H1 (cell line): ENCODE data around the gene ACOT6. TPM values are rescaled to one million over a fixed set of nuclear protein-coding genes. Genes with fewer than 3 reads are reported as not detected.
"Not testable (repeated sequence)": the region's sequence is repeated elsewhere in the genome, so short reads cannot be mapped to it uniquely, and the experiment has no call there.

Experiments used
- CTCF ChIA-PET: fragments of 300-600 bp; sonication (Branson Sonifier 250); formaldehyde crosslinking; loops from one replicate; lab custom pipeline; 2021; ENCODE audit not compliant: partially characterized antibody; lab: Charles Lee
- POLR2A ChIA-PET: fragments of 300-600 bp; sonication (Branson Sonifier 250); formaldehyde crosslinking; loops from one replicate; lab custom pipeline; 2021; ENCODE audit warnings: inconsistent platforms; ENCODE audit not compliant: partially characterized antibody; lab: Charles Lee
- DNase-seq, 2 experiments: peaks; one replicate each; pipeline versions ENCODE4 v3.0.0 to v3.0.0-alpha.2; 2010 to 2022; ENCODE audit warnings: low spot score in 2 of 2, low read depth in 1 of 2, mixed read lengths in 1 of 2
- FAIRE-seq: peaks from 2 replicates; lab custom pipeline; 2011; peaks lifted over from hg19 to GRCh38; lab: Jason Lieb, UNC
- H2AFZ ChIP-seq: 2 replicates; pipeline ENCODE4 v1.8.1; 2012; ENCODE audit warnings: low read length, inconsistent platforms
- H2AK5ac ChIP-seq: 2 replicates; pipeline ENCODE4 v1.6.1; 2013; ENCODE audit warnings: low read depth, low read length
- H2BK120ac ChIP-seq: replicated peaks from 2 replicates; pipeline ENCODE3; 2013; ENCODE audit warnings: low read depth, low read length, inconsistent platforms
- H2BK12ac ChIP-seq: 2 replicates; pipeline ENCODE4 v1.6.1; 2013; ENCODE audit warnings: low read depth, low read length
- H2BK15ac ChIP-seq: 2 replicates; pipeline ENCODE4 v1.6.1; 2013; ENCODE audit warnings: low read length
- H2BK20ac ChIP-seq: 2 replicates; pipeline ENCODE4 v1.6.1; 2013; ENCODE audit warnings: low read length
- H2BK5ac ChIP-seq: 2 replicates; pipeline ENCODE4 v1.6.1; 2013; ENCODE audit warnings: low read depth, low read length
- H3K14ac ChIP-seq: 2 replicates; pipeline ENCODE4 v1.6.1; 2013; ENCODE audit warnings: inconsistent platforms; ENCODE audit not compliant: insufficient read length
- H3K18ac ChIP-seq: 2 replicates; pipeline ENCODE4 v1.6.1; 2013; ENCODE audit warnings: low read length; ENCODE audit errors: extremely low read depth
- H3K23ac ChIP-seq: 2 replicates; pipeline ENCODE4 v1.6.1; 2013; ENCODE audit warnings: inconsistent platforms; ENCODE audit not compliant: insufficient read length
- H3K23me2 ChIP-seq: 2 replicates; pipeline ENCODE4 v1.6.1; 2013; ENCODE audit warnings: low read depth, low read length
- H3K27ac ChIP-seq: 2 replicates; pipeline ENCODE4 v1.6.1; 2011; ENCODE audit warnings: low read depth, low read length, inconsistent platforms
- H3K27me3 ChIP-seq, 4 experiments: replicated peaks in 1 of 4; 1 replicate in 1 of 4; 2 replicates in 3 of 4; pipeline versions ENCODE4 v1.6.1 to v1.8.1; 2011 to 2013; ENCODE audit warnings: low read length in 3 of 4, mild to moderate bottlenecking in 3 of 4, inconsistent platforms in 2 of 4, mixed read lengths in 2 of 4, moderate library complexity in 1 of 4; ENCODE audit not compliant: control insufficient read depth in 3 of 4, insufficient read depth in 3 of 4; ENCODE audit errors: extremely low read depth in 1 of 4
- H3K36me3 ChIP-seq, 4 experiments: 2 replicates each; pipeline versions ENCODE4 v1.6.1 to v1.8.1; 2011 to 2013; ENCODE audit warnings: mild to moderate bottlenecking in 4 of 4, low read length in 3 of 4, moderate library complexity in 2 of 4, control low read depth in 1 of 4, inconsistent platforms in 1 of 4; ENCODE audit not compliant: insufficient read depth in 4 of 4, control insufficient read depth in 2 of 4
- H3K4ac ChIP-seq: replicated peaks from 2 replicates; pipeline ENCODE3; 2013; ENCODE audit warnings: low read length, low read depth, mixed read lengths, inconsistent platforms; ENCODE audit not compliant: insufficient read length
- H3K4me1 ChIP-seq, 4 experiments: replicated peaks in 1 of 4; 1 replicate in 1 of 4; 2 replicates in 3 of 4; pipeline versions ENCODE4 v1.6.1 to v1.8.1; 2011 to 2013; ENCODE audit warnings: low read length in 3 of 4, inconsistent platforms in 2 of 4, mixed read lengths in 1 of 4; ENCODE audit not compliant: insufficient read depth in 4 of 4, control insufficient read depth in 3 of 4
- H3K4me2 ChIP-seq, 2 experiments: 2 replicates each; pipeline versions ENCODE4 v1.6.1 to v1.8.1; 2011 to 2013; ENCODE audit warnings: low read depth in 2 of 2, low read length in 2 of 2, control low read depth in 1 of 2, inconsistent platforms in 1 of 2, mild to moderate bottlenecking in 1 of 2; ENCODE audit not compliant: insufficient read depth in 1 of 2
- H3K4me3 ChIP-seq, 4 experiments: fragments of 200-600, 300-600 bp in 1 of 4; sonication (generic), shearing (Covaris generic), sonication (Bioruptor Twin) in 1 of 4; 2 replicates each; pipeline versions ENCODE4 v1.5.1 to v1.8.1; 2011 to 2016; ENCODE audit warnings: low read length in 4 of 4, low read depth in 3 of 4, control low read depth in 2 of 4, inconsistent platforms in 2 of 4, mild to moderate bottlenecking in 2 of 4, mixed read lengths in 1 of 4, moderate library complexity in 1 of 4; ENCODE audit not compliant: insufficient read depth in 2 of 4; ENCODE audit errors: extremely low read depth in 1 of 4
- H3K56ac ChIP-seq: replicated peaks from 2 replicates; pipeline ENCODE3; 2013; ENCODE audit warnings: low read depth, mild to moderate bottlenecking, mixed read lengths, low read length, inconsistent platforms; ENCODE audit not compliant: insufficient read length
- H3K79me1 ChIP-seq: 2 replicates; pipeline ENCODE4 v1.6.1; 2013; ENCODE audit warnings: low read depth, low read length, control low read depth
- H3K79me2 ChIP-seq, 2 experiments: 2 replicates each; pipeline versions ENCODE4 v1.6.1 to v1.8.1; 2012 to 2013; ENCODE audit warnings: low read length in 2 of 2, mild to moderate bottlenecking in 2 of 2, inconsistent platforms in 1 of 2; ENCODE audit not compliant: insufficient read depth in 2 of 2, control insufficient read depth in 1 of 2
- H3K9ac ChIP-seq, 4 experiments: replicated peaks in 1 of 4; 1 replicate in 1 of 4; 2 replicates in 3 of 4; pipeline versions ENCODE4 v1.6.1 to v1.8.1; 2011 to 2013; ENCODE audit warnings: low read depth in 3 of 4, low read length in 3 of 4, control low read depth in 2 of 4, mild to moderate bottlenecking in 2 of 4, moderate library complexity in 2 of 4, inconsistent platforms in 1 of 4; ENCODE audit errors: extremely low read depth in 1 of 4
- H3K9me3 ChIP-seq, 2 experiments: 2 replicates each; pipeline versions ENCODE4 v1.6.1 to v1.8.1; 2012 to 2013; ENCODE audit warnings: mild to moderate bottlenecking in 2 of 2, moderate library complexity in 2 of 2, control low read depth in 1 of 2, inconsistent platforms in 1 of 2, low read depth in 1 of 2, low read length in 1 of 2, mixed read lengths in 1 of 2; ENCODE audit not compliant: insufficient read depth in 2 of 2
- H4K20me1 ChIP-seq, 2 experiments: replicated peaks in 1 of 2; 2 replicates each; pipeline versions ENCODE3 to v1.8.1; 2011 to 2013; ENCODE audit warnings: inconsistent platforms in 2 of 2, low read length in 2 of 2, mild to moderate bottlenecking in 1 of 2; ENCODE audit not compliant: insufficient read depth in 2 of 2, control insufficient read depth in 1 of 2
- H4K5ac ChIP-seq: 2 replicates; pipeline ENCODE4 v1.6.1; 2013; ENCODE audit warnings: low read length, low read depth, mixed read lengths, inconsistent platforms; ENCODE audit not compliant: insufficient read length
- H4K8ac ChIP-seq: 2 replicates; pipeline ENCODE4 v1.8.0; 2013; ENCODE audit warnings: mild to moderate bottlenecking, moderate library complexity, low read length, inconsistent platforms; ENCODE audit not compliant: insufficient read depth; ENCODE audit errors: extremely low read depth
- H4K91ac ChIP-seq: replicated peaks from 2 replicates; pipeline ENCODE3; 2013; ENCODE audit warnings: low read length, mixed read lengths, inconsistent platforms; ENCODE audit not compliant: insufficient read length
- WGBS, 2 experiments: shearing (Covaris generic) in 1 of 2; methylation state at CpG; one replicate each; pipeline versions ENCODE4 v1.1.6 to v1.1.7; 2013 to 2015; ENCODE audit warnings: low lambda C conversion rate in 2 of 2, mixed read lengths in 2 of 2, inconsistent platforms in 1 of 2, low coverage in 1 of 2, missing lambda C conversion rate in 1 of 2; ENCODE audit not compliant: insufficient replicate concordance in 2 of 2, insufficient coverage in 1 of 2, insufficient read length in 1 of 2; ENCODE audit errors: extremely low coverage in 1 of 2, missing lambda C conversion rate in 1 of 2; 5-methylcytosine and 5-hydroxymethylcytosine counted together
- polyA plus RNA-seq, 7 experiments: library from polyadenylated mRNA; depleted of rRNA in 3 of 7; stranded (reverse) in 5 of 7; unstranded in 2 of 7; fragments of >200 nt in 5 of 7; fragments of 200-250 nt in 2 of 7; gene quantifications; 1 replicate in 5 of 7; 2 replicates in 1 of 7; 4 replicates in 1 of 7; pipeline versions ENCODE4 v1.2.1 to v1.2.3, GENCODE V29; 2011 to 2013; ENCODE audit warnings: missing spikeins in 2 of 7, mixed read lengths in 2 of 7
- total RNA-seq: library from RNA; stranded (reverse); fragmentation: NEBNext Ultra II Directional; extraction: Animal tissue kit (Norgen Biotek cat#: 25700); gene quantifications from 2 replicates; pipeline ENCODE4 v1.2.1, GENCODE V29; 2021

Gene ACOT6
- total and polyA plus RNA-seq, 2 of the 8 experiments (the other 6 are each of a cell fraction or from before 2014, with no cell fraction given): not detected

- H2AK5ac ChIP-seq, H2BK15ac ChIP-seq, H3K79me2 ChIP-seq, H3K9ac ChIP-seq, H3K4me2 ChIP-seq, H3K79me1 ChIP-seq, H4K20me1 ChIP-seq, H3K4me3 ChIP-seq, FAIRE-seq, H2BK5ac ChIP-seq, H4K91ac ChIP-seq, H3K4me1 ChIP-seq, H2AFZ ChIP-seq, CTCF ChIA-PET, H3K9me3 ChIP-seq, H3K23me2 ChIP-seq, H2BK120ac ChIP-seq, H4K5ac ChIP-seq, H4K8ac ChIP-seq, H2BK20ac ChIP-seq, DNase-seq, POLR2A ChIA-PET, H3K27me3 ChIP-seq, H3K4ac ChIP-seq, H2BK12ac ChIP-seq, H3K23ac ChIP-seq, H3K36me3 ChIP-seq, H3K18ac ChIP-seq, H3K56ac ChIP-seq, H3K27ac ChIP-seq, H3K14ac ChIP-seq: not testable (repeated sequence)
- WGBS, 2 experiments: 94% methylated on average over 6 of the region's 6 CpGs; no CpG with 5 or more reads in 1 of the 2 experiments
Measured at GRCh38 chr14:73562696-73563095, 49.6 kb upstream of the ACOT6 start.

- H2AK5ac ChIP-seq, H3K27ac ChIP-seq, H3K4me2 ChIP-seq, H3K18ac ChIP-seq, H3K23me2 ChIP-seq, H3K27me3 ChIP-seq, H3K14ac ChIP-seq, H3K9me3 ChIP-seq, H3K4me1 ChIP-seq, H4K20me1 ChIP-seq, H2BK5ac ChIP-seq, DNase-seq, H2BK120ac ChIP-seq, H3K4me3 ChIP-seq, H3K23ac ChIP-seq, H3K36me3 ChIP-seq, H2BK12ac ChIP-seq, H4K91ac ChIP-seq, H3K9ac ChIP-seq, H3K79me2 ChIP-seq, H3K56ac ChIP-seq, H3K79me1 ChIP-seq, H2AFZ ChIP-seq, H2BK20ac ChIP-seq, H3K4ac ChIP-seq, FAIRE-seq, H2BK15ac ChIP-seq, H4K8ac ChIP-seq, H4K5ac ChIP-seq: not testable (repeated sequence)
- CTCF ChIA-PET: interaction anchor here (0.8 to 5.8 kb wide), 6 partner anchors 22 to 94 kb away, joined by 3 to 22 read pairs (median 6); no protein-coding TSS in a partner anchor
- POLR2A ChIA-PET: interaction anchor here (1.4 kb wide), 1 partner anchor 21 kb away, joined by 3 read pairs; no protein-coding TSS in a partner anchor
- WGBS, 2 experiments: 96% methylated on average over 15 of the region's 18 CpGs; no CpG with 5 or more reads in 1 of the 2 experiments
Measured at GRCh38 chr14:73566431-73566830, 45.9 kb upstream of the ACOT6 start.
